MCF 10A (cell line): Measurements from ENCODE around the gene PPT2. TPM values are rescaled to one million over a fixed set of nuclear protein-coding genes. Genes with fewer than 3 reads are reported as not detected.

ENCODE experiments used
- BruUV-seq: library from RNA; stranded (reverse); fragments of 400-500 nt; replicated peaks from 2 replicates; lab custom pipeline; 2021; lab: Mats Ljungman, UMichigan
- CTCF ChIA-PET: fragments of 300-600 bp; sonication (Branson Sonifier 250); formaldehyde crosslinking; extraction: SDS; loops from one replicate; lab custom pipeline; 2021; ENCODE audit warnings: antibody characterized with exemption, inconsistent platforms; lab: Yijun Ruan, JAX
- POLR2A ChIA-PET: fragments of 300-600, 350-650 bp; sonication (Branson Sonifier 250); formaldehyde crosslinking; extraction: SDS; loops from one replicate; lab custom pipeline; 2020; ENCODE audit warnings: antibody characterized with exemption, inconsistent platforms; lab: Yijun Ruan, JAX
- DNase-seq: peaks from one replicate; pipeline ENCODE4 v3.0.0-alpha.2; 2018; ENCODE audit not compliant: unreplicated experiment
- H3K27ac Mint-ChIP-seq: one replicate; pipeline ENCODE4 v1.8.0; 2022; ENCODE audit warnings: mild to moderate bottlenecking, low read depth, mixed read lengths; ENCODE audit not compliant: unreplicated experiment
- H3K27me3 Mint-ChIP-seq: one replicate; pipeline ENCODE4 v1.8.0; 2022; ENCODE audit warnings: mixed read lengths; ENCODE audit not compliant: insufficient read depth, unreplicated experiment
- H3K36me3 Mint-ChIP-seq: one replicate; pipeline ENCODE4 v1.8.0; 2022; ENCODE audit warnings: mild to moderate bottlenecking, moderate library complexity, mixed read lengths; ENCODE audit not compliant: insufficient read depth, unreplicated experiment
- H3K4me1 Mint-ChIP-seq: one replicate; pipeline ENCODE4 v1.8.0; 2022; ENCODE audit warnings: mixed read lengths; ENCODE audit not compliant: insufficient read depth, unreplicated experiment
- H3K4me3 Mint-ChIP-seq: one replicate; pipeline ENCODE4 v1.8.0; 2022; ENCODE audit warnings: mild to moderate bottlenecking, moderate library complexity, mixed read lengths; ENCODE audit not compliant: unreplicated experiment
- H3K9me3 Mint-ChIP-seq: one replicate; pipeline ENCODE4 v1.8.0; 2022; ENCODE audit warnings: mixed read lengths; ENCODE audit not compliant: unreplicated experiment
- CTCF ChIP-seq: fragments of 200-600 bp; IDR thresholded peaks from one replicate; pipeline ENCODE4 v1.8.0; 2022; ENCODE audit warnings: antibody characterized with exemption, mild to moderate bottlenecking; ENCODE audit not compliant: unreplicated experiment
- intact Hi-C: fragments of 100-400 bp; cut with micrococcal nuclease; formaldehyde crosslinking; loops from 2 replicates; pipeline ENCODE4 v1.14.1; 2022
- total RNA-seq: library from RNA; stranded (reverse); gene quantifications from 2 replicates; pipeline ENCODE4 v1.2.3, GENCODE V29; 2022

The PPT2 gene
- total RNA-seq, 1 experiment from 2014 or later: 3.7 TPM

GRCh38 chr6:32167154-32167760 is 13.3 kb downstream of the PPT2 start:
- BruUV-seq: no TSS peak
- H3K4me1 Mint-ChIP-seq: no peaks in the 10 kb centered on the region
- no peak overlapping the region for H3K4me3 Mint-ChIP-seq
- CTCF ChIA-PET: interaction anchor here (0.6 kb wide), 1 partner anchor 94 kb away, joined by 4 read pairs; no protein-coding TSS in a partner anchor
- POLR2A ChIA-PET: interaction anchor here (1.0 to 1.2 kb wide), 2 partner anchors 10 to 12 kb away, joined by 3 to 4 read pairs; no protein-coding TSS in a partner anchor
- peaks cover 21% of the 10 kb centered on the region for H3K36me3 Mint-ChIP-seq
- no peak for TF ChIP-seq CTCF
- H3K9me3 Mint-ChIP-seq: no peaks in the 10 kb centered on the region
- no peak for DNase-seq
- no peaks in the 10 kb centered on the region for H3K27me3 Mint-ChIP-seq
- intact Hi-C loops: no loop called here
- peak overlapping the region; percentile 16 for H3K27ac Mint-ChIP-seq

- Mint-ChIP-seq H3K27me3 (no peaks in the 10 kb centered on the region), H3K9me3 (no peaks in the 10 kb centered on the region), H3K27ac (no peak overlapping the region), H3K4me1 (peaks cover 1% of the 10 kb centered on the region), H3K36me3 (peaks cover 21% of the 10 kb centered on the region), H3K4me3 (no peak overlapping the region)
- TF ChIP-seq CTCF: no peak
- intact Hi-C loops: no loop called here
- DNase-seq: no peak
- ChIA-PET CTCF (no interaction called here), POLR2A (interaction anchor here (1.0 to 1.2 kb wide), 2 partner anchors 9 to 11 kb away, joined by 3 to 4 read pairs; no protein-coding TSS in a partner anchor)
- BruUV-seq: no TSS peak
These were observed 13.9 kb downstream of the PPT2 start for GRCh38 chr6:32167761-32168262.

GRCh38 chr6:32168350-32168749 is 14.4 kb downstream of the PPT2 start:
- H3K36me3 Mint-ChIP-seq: peaks cover 21% of the 10 kb centered on the region
- intact Hi-C loops: no loop called here
- peaks cover 7% of the 10 kb centered on the region for H3K4me1 Mint-ChIP-seq
- H3K27ac Mint-ChIP-seq: no peak overlapping the region
- no peaks in the 10 kb centered on the region for H3K27me3 Mint-ChIP-seq
- no peak for DNase-seq
- no peak overlapping the region for H3K4me3 Mint-ChIP-seq
- ChIA-PET CTCF (no interaction called here), POLR2A (interaction anchor here (1.2 to 1.3 kb wide), 2 partner anchors 11 to 14 kb away, joined by 3 read pairs; no protein-coding TSS in a partner anchor)
- BruUV-seq: TSS peak; percentile 61
- TF ChIP-seq CTCF: no peak
- H3K9me3 Mint-ChIP-seq: no peaks in the 10 kb centered on the region

- ChIA-PET POLR2A (interaction anchor here (1.3 kb wide), 1 partner anchor 14 kb away, joined by 3 read pairs; no protein-coding TSS in a partner anchor), CTCF (interaction anchor here (1.0 kb wide), 1 partner anchor 14 kb away, joined by 3 read pairs; no protein-coding TSS in a partner anchor)
- no TSS peak for BruUV-seq
- Mint-ChIP-seq H3K4me1 (peaks cover 13% of the 10 kb centered on the region), H3K27me3 (no peaks in the 10 kb centered on the region), H3K4me3 (no peak overlapping the region), H3K27ac (no peak overlapping the region), H3K9me3 (no peaks in the 10 kb centered on the region), H3K36me3 (peaks cover 21% of the 10 kb centered on the region)
- TF ChIP-seq CTCF: no peak
- intact Hi-C loops: no loop called here
- DNase-seq: no peak
These were observed 15.1 kb downstream of the PPT2 start for GRCh38 chr6:32168807-32169591.
